G401.6 (cell line): ENCODE data around the gene RBM14.
"Not testable (repeated sequence)": the region's sequence is repeated elsewhere in the genome, so short reads cannot be mapped to it uniquely, and the experiment has no call there.

ENCODE experiments used
- FAIRE-seq: peaks from 2 replicates; lab custom pipeline; 2012; peaks lifted over from hg19 to GRCh38; lab: Jason Lieb, UNC

RBM14 gene

DNA sequence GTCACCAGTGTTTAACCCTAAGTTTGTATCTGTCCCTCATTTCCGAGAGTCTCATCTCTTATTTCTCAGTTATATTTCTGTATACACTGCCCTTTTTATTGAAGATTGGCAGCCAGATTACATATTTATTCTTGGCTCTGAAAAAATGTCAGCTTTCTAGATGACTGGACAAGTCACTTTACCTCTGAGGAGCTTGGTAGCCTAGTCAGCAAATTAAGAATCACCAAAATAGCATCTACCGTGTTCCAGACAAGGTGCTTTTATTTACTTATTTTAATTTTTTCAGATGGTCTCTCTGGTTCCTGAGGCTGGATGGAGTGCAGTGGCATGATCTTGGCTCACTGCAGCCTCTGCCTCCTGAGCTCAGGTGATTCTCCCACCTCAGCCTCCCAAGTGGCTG lies 16.5 kb downstream of the RBM14 start:
- no peak for FAIRE-seq

DNA sequence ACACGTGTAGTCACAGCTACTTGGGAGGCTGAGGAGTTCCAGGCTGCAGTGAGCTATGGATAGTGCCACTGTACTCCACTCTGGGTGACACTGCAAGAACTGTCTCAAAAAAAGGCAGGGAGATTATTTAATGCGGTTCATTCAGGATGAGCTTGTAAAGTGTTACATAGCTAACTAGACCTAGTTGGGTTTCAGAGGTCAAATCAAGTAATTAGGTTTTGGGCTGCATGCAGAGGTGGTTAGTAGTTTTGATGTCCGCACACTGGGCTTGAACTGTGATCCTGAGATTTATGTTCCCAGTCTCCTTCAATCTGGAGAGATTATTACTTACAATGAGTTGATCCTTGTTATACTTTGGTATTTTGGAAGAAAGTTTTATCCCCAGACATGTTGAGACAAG lies 20.0 kb downstream of the RBM14 start:
- FAIRE-seq: no peak

DNA sequence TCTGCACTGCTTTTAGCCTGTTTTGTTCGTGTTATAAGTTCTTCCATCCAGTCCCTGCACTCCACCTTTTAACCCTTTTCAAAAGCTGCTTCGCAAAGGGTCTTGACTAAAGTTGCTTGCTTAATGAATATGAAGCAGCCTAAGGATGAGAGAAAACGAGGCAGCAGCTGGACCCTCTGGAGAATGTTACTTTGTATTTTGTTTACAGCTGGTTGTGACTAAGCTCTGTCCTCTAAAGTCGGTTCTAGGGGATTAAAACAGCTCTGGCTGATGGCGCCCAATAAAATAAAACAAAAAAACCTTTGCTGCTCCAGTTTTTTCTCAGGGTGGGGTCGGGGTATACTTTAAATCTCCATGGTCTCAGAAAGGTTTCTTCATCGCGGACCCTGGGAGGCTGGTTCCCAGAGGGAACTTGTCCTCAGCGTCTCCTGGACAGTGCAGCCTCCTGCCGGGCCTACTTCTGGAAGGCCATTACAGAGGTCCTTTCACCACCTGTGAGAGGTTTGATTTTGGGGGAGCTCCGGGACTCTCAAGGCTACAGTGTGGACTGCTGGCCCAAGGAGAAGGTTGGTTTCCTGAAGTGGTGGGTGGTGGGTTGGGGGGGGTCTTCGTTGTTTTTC lies 21.2 kb downstream of the RBM14 start:
- peak; percentile 40 for FAIRE-seq

DNA sequence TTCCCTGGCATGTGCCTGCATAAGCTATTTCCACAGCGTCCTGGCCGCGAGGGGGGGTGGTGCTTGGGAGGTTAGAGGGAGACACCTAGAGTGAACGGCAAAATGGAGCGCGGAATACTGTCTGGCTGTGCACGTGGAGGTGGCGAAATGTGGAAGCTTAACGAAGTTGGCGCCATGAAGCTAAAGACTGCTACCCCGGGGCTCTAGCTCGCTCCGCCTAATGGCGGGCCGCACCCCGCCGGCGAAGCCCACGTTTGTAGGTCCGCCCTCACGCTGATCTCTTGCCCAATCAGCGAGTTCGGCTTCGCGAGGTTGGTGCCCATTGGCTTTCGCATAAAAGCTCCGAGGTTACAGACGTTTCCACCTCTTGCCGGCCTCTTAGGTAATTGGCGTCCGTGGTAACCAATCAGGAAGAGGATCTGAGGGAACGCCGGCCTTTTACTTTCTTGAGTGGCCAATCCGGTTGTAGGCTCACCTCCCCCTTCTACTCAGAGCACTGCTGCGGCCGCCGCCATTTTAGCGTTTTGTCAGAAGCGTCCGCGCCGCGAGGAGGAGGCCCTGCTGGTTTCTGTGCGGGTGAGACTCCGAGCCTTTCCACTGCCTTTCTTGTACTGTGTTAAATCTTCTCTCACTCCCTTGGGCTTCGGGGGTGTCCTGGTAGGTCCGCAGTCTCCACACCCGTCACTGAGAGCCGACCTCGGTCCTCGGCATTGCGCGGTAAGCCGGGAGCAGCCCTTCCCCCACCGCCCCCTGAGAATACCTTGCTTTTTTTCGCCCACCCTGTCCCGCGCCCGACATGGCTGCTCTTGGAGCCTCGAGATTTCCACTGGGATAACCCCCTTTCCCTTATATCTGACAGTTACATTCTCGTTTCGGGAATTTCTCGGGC lies 22.0 kb downstream of the RBM14 start, which contains the start of gene RBM4:
Gene RBM4 (plus strand): TSS at position 527 of the 889 bp plus-strand sequence. CDS start 1,009 bp downstream, outside the sequence.
- FAIRE-seq: peak; percentile 98

DNA sequence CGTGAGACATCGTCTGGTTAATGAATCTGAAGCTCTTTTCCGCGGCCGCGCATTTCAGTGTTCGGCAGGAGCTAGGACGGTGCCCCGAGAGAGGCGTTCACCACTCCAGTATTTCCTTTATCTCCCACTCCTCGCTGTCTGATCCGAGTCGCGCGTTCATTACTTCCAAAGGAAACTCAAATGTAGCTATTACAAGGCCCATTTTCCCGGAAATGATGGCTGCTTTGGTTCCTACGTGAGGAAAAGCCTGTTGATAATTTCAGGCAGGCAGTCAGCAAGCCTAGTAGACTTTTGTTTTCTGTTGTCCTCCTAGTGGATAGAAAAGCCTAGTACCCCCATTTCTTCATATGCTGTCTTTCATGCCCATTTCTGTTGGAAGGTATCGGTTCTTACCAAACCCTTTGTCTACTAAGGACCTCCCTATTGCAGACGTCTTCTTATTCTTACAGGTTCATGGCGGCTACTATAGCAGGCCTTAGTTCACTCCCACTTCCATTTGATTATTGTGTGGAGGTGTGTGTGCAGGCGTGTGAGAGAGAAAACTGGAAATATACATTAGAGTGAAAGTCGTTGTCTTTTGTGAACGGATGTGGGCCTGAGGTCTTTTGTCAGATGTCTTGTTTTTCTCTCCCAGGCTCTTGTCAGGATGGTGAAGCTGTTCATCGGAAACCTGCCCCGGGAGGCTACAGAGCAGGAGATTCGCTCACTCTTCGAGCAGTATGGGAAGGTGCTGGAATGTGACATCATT lies 22.8 kb downstream of the RBM14 start:
- no peak for FAIRE-seq

DNA sequence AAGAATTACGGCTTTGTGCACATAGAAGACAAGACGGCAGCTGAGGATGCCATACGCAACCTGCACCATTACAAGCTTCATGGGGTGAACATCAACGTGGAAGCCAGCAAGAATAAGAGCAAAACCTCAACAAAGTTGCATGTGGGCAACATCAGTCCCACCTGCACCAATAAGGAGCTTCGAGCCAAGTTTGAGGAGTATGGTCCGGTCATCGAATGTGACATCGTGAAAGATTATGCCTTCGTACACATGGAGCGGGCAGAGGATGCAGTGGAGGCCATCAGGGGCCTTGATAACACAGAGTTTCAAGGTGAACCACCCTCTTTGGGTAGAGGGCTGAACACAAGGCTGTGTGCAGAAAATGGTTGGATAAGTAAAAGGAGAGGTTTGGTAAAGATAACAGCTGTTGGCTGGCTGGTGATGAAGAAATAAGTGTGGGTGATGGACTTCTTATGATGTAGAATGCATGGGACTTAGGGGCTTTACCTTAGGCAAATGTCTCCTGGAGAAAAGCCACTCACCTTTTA lies 23.4 kb downstream of the RBM14 start:
- FAIRE-seq: not testable (repeated sequence)

DNA sequence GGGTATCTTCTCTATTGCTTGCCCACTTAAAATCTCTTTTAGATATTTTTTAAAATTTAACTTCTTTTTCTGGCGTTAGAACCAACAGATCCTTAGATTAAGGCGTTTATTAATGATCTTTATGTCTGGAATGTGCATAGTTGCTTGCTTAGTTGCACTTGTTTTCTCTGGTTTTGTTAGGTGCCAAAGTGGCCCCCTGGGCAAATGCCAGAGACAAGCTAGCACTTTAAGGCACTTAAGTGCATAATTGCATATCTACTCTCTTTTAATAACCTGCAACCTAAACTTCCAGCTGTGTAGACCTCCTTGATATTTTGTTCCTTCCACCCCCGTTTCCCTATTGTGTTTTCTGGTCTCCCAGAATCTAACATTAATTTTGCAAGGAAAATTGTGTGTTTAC lies 25.4 kb downstream of the RBM14 start:
- no peak for FAIRE-seq

DNA sequence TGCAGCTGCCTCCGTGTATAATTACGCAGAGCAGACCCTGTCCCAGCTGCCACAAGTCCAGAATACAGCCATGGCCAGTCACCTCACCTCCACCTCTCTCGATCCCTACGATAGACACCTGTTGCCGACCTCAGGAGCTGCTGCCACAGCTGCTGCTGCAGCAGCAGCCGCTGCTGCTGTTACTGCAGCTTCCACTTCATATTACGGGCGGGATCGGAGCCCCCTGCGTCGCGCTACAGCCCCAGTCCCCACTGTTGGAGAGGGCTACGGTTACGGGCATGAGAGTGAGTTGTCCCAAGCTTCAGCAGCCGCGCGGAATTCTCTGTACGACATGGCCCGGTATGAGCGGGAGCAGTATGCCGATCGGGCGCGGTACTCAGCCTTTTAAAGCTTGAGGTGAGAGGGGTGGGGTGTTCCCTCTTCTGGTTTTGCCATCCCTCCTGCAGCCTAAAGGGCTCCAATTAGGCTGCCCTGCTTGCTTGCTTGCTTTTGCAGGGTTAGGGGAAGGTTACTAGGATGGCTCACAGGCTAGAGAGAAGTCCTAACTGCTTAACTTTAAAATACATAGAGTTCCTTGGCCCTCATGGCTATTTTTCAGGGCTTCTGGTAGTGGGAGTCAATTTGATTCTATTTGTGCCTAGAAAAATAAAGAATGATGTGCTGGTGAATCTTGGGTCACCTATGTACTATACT lies 27.5 kb downstream of the RBM14 start:
- no peak for FAIRE-seq

DNA sequence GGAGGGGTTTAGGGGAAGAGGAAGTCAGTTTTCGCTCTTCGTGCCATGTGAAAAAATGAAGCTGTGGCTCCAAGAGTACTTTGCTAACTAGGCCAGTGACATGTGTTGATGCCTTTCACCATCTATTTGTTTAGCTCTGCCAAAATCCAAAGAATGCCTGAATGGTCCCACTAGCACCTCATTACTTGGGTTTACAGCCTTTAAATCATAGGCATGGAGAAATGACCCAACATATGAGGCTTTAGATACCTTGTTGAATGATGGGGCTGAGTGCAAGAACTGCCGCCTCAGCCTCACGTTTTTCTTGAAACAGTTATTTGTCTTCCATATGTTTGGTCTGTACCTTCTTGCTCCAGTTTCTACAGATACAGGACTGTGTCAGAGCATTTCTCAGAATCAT lies 30.4 kb downstream of the RBM14 start:
- FAIRE-seq: no peak

DNA sequence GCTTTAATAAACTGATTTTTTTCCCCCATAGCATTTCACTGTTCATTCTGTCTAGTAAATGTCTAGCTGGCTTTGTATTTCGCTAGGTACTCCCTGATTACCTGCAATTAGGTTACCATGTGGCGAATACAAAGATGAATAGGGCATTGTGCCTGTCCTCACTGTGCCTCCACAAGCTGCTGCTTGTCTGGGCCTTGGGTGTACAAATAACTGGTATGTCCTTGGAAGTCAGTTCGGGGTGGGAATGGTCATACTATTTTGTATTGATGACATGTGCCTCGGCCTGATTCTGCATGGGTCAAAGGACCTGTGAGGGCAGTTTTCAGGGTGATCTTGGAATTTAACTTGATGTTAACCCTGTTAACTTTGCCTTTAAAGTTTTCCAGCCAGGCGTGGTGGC lies 33.5 kb downstream of the RBM14 start:
- no peak for FAIRE-seq

DNA sequence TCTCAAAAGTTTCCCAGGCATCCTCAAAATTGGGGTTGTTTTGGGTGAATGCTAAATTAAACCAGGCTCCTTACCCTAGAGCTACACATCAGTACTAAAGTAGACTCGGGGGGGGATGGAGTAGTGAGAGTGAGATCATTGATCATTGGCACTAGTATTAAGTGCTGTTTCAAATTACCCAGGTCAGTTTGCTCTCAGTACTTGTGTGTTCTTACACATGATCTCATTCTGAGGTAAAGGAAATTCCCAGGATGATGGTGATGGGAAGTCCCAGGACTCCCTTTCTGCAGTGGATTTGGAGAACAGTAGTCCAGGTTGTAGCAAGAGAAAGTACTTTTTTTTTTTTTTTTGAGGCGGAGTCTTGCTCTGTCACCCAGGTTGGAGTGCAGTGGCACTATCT lies 34.6 kb downstream of the RBM14 start:
- no peak for FAIRE-seq

DNA sequence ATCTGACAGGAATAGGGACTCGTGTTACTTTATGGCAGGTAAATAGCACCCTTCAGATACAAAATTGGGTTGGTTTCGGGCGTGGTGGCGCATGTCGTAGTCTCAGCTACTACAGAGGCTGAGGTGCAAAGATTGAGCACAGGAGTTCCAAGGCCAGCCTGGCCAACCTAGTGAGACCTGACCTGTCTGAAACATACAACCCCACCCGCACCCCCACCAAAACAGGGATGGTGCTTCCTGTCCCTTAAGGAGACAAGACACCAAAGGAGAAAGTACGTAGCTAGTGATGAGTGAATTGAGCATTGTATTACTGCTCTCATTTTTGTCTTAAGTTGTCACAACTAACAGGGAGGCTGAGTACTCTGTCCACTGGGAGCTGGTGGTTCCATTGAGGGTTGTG lies 36.2 kb downstream of the RBM14 start:
- no peak for FAIRE-seq

DNA sequence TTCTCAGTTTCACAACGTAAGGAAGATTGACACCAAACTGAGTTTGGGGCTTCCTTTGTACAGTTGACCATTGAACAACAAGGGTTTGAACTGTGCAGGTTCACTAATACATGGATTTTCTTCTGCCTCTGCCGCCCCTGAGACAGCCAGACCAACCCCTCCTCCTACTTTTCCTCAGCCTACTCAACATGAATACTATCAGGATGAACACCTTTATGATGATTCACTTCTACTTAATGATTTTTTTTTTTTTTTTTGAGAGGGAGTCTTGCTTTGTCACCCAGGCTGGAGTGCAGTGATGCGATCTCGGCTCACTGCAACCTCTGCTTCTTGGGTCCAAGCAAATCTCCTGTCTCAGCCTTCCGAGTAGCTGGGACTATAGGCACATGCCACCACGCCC lies 36.7 kb downstream of the RBM14 start:
- no peak for FAIRE-seq

DNA sequence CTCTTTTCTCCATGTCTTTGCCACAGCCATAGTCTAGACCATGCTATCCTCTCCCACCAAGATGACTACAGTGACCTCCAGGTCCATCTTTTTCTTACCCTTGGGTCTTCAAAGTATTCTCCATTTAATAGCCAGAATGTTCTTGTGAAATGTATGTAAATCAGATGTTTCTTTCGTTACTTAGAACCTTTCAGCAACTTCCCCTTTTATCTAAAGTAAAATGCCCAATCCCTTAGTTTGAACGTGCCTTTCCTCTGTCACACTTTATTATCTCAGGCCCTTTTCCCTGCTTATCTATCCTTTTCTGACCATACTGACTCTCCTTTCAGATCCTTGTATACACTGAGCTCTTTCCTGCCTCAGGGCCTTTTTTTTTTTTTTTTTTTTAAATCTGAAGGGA lies 43.3 kb downstream of the RBM14 start:
- FAIRE-seq: no peak

DNA sequence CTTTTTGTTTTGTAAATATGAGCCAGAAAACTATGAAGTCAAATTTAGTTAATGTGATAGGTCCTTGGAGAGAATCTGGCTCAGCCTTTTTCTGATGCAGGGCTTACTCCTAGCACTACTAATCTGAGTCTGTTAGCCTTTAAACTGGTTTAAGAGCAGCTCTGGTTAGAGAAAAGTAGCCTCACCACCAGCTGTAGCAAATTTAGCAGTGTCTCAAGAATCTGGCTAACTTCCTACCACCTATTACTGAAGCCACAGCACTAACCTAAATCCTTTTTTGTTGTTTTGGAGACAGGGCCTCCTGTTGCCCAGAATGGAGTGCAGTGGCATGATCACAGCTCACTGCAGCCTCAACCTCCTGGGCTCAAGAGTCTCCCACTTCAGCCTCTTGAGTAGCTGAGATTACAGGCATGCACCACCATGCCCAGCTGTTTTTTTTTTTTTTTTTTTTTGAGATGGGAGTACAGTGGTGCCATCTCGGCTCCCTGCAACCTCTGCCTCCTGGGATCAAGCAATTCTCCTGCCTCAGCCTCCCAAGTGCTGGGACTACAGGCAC lies 47.4 kb downstream of the RBM14 start:
- no peak for FAIRE-seq

DNA sequence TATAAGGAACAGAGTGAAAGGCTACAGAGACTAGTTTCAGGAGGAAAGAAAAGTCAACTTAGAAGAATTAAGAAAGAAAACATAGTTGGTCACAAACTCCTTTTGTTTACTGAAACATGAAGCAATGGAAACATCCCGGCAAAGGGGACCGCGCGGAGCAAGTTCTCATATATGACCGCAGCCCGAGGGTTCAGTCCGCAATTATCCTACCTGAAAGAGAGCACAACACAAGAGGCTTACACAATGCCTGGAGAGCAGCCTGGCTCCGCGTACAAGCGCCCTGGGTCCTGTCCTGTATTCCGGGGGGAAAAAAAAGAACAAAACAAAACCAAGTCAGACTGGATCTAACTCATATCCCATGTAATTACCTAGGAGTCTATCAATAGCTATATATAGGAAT lies 48.9 kb downstream of the RBM14 start:
- FAIRE-seq: no peak

DNA sequence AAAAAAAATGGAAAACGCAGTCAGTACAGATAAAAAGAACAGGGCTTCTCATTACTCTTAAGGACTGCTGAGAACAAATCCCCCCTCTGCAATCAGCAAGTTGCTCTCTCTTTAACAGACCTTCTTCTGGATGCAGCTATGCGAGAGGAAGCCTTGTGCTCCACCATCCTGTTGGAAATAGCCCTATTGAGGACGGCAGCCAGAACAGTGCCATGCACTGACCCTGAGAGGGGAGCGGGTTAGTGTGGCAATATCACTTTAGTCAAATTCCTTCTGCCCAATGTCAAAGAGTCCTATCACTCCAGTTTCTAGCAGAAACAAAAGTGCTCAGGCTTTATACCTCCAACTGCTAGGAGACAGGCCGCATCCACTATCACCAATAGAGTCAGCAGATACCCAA lies 54.4 kb downstream of the RBM14 start:
- no peak for FAIRE-seq

DNA sequence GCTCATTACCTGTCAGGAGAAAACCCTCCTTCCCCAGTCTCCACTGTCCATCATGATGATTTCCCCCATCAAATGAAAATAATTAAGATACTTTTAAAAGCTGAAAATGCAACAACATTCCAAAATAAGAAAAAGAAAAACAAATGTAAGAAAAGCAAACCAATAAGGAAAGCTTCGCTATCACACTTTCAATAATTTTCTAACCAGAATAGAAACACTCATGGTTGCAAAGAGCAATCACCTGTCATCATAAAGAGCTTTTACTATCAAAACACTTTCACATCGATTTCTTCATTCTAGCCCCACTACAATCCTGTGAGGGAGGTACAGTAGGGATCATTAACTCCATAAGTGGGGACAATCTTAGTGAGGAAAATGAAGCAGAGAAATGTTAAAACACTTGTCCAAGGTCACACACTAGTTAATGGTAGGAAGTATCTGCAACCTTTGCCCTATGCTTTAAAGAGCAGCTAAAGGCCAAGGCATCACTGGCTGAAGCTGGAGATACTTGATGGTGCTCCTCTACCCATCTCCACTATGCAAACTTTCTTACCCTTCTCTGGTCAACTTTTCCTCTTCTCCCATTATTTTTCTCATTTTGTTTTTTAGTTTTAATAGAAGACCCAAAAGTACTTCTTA lies 58.7 kb downstream of the RBM14 start:
- no peak for FAIRE-seq

DNA sequence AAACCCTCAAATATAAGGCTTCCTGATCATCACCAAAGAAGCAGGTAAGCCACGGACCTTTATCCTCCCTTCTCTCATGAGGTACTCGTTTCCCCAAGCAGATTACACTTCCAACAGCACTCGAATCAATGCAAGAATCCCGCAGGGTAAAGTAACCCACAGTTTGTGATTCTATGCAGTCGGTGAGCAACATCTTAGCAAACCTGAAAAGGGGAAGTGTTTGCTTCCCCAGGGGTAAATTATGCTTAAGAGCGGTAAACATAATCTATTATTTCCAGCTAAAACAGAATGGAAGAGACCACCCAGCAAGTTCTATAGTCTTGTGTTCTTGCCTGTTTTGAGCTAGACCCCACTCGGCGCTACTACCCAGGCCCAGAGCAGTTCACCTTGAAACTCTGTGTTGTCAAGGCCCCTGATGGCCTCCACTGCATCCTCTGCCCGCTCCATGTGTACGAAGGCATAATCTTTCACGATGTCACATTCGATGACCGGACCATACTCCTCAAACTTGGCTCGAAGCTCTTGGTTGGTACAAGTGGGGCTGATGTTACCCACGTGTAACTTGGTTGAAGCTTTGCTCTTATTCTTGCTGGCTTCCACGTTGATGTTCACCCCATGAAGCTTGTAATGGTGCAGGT lies 60.0 kb downstream of the RBM14 start:
- FAIRE-seq: no peak
